Stimulated activated CD8-positive, alpha-beta memory T cell treated with anti-CD3 and anti-CD28 coated beads, Interleukin-15, amount 100 ng/mL, for 48 hours (primary cell): ENCODE results near the gene OSTM1.

Experiments used
- DNase-seq, 2 donors: peaks; one replicate each; pipeline ENCODE4 v3.0.0-alpha.2; 2020; ENCODE audit warnings: low read depth in 2 of 2

The OSTM1 gene

GRCh38 chr6:108102965-108103364 is 28.4 kb upstream of the OSTM1 start:
- DNase-seq: no peak

GRCh38 chr6:108100003-108100402 is 25.5 kb upstream of the OSTM1 start:
- no peak for DNase-seq

GRCh38 chr6:108097882-108098281 is 23.3 kb upstream of the OSTM1 start:
- DNase-seq: no peak

GRCh38 chr6:108093781-108094300 is 19.3 kb upstream of the OSTM1 start:
- DNase-seq: no peak

- no peak for DNase-seq
These were observed 16.7 kb upstream of the OSTM1 start for GRCh38 chr6:108091288-108091687.

GRCh38 chr6:108083349-108083748 is 8.8 kb upstream of the OSTM1 start:
- DNase-seq: no peak

- DNase-seq: no peak
These were observed 8.0 kb upstream of the OSTM1 start for GRCh38 chr6:108082539-108082938.

GRCh38 chr6:108080010-108080780 is 5.7 kb upstream of the OSTM1 start:
- DNase-seq: no peak

GRCh38 chr6:108078191-108078590 is 3.6 kb upstream of the OSTM1 start:
- no peak for DNase-seq

GRCh38 chr6:108074057-108074358 is 533 bp downstream of the OSTM1 start:
- peak in 1 of 2 donors; percentile 8 for DNase-seq

- DNase-seq: no peak
These were observed 2.7 kb downstream of the OSTM1 start for GRCh38 chr6:108071736-108072276.

GRCh38 chr6:108068618-108069017 is 5.9 kb downstream of the OSTM1 start:
- peak in 1 of 2 donors; percentile 19 for DNase-seq

GRCh38 chr6:108068182-108068581 is 6.4 kb downstream of the OSTM1 start:
- no peak for DNase-seq

GRCh38 chr6:108052706-108053105 is 21.8 kb downstream of the OSTM1 start:
- DNase-seq: no peak

- no peak for DNase-seq
These were observed 23.1 kb downstream of the OSTM1 start for GRCh38 chr6:108051481-108051880.

GRCh38 chr6:108039681-108040080 is 34.9 kb downstream of the OSTM1 start:
- DNase-seq: no peak

GRCh38 chr6:108036884-108037283 is 37.7 kb downstream of the OSTM1 start:
- no peak for DNase-seq

GRCh38 chr6:108031968-108032367 is 42.6 kb downstream of the OSTM1 start:
- DNase-seq: no peak

- no peak for DNase-seq
These were observed 44.3 kb downstream of the OSTM1 start for GRCh38 chr6:108030211-108030610.

- no peak for DNase-seq
These were observed 45.2 kb downstream of the OSTM1 start for GRCh38 chr6:108029226-108029921.

GRCh38 chr6:108027594-108027993 is 46.9 kb downstream of the OSTM1 start:
- DNase-seq: no peak

- no peak for DNase-seq
These were observed 47.5 kb downstream of the OSTM1 start for GRCh38 chr6:108027056-108027455.
